Skeletal muscle satellite cell (primary cell): ENCODE results near the gene EXOC4.

Experiments
- H3K27me3 ChIP-seq: 2 replicates; pipeline ENCODE4 v1.7.0; 2013; ENCODE audit warnings: low read length; ENCODE audit not compliant: control insufficient read depth, insufficient read depth
- H3K36me3 ChIP-seq: 2 replicates; pipeline ENCODE4 v1.7.0; 2013; ENCODE audit warnings: mild to moderate bottlenecking, control low read depth, low read length; ENCODE audit not compliant: insufficient read depth
- H3K4me1 ChIP-seq: 2 replicates; pipeline ENCODE4 v1.7.0; 2013; ENCODE audit warnings: low read length; ENCODE audit not compliant: control insufficient read depth, insufficient read depth
- H3K4me2 ChIP-seq: 2 replicates; pipeline ENCODE4 v1.7.0; 2013; ENCODE audit warnings: mild to moderate bottlenecking, low read length
- H3K4me3 ChIP-seq: 2 replicates; pipeline ENCODE4 v1.7.0; 2013; ENCODE audit warnings: low read length
- H3K9ac ChIP-seq: 2 replicates; pipeline ENCODE4 v1.7.0; 2013; ENCODE audit warnings: mild to moderate bottlenecking, low read depth, low read length, moderate library complexity
- H3K9me3 ChIP-seq: replicated peaks from 2 replicates; pipeline ENCODE4 v1.7.0; 2013; ENCODE audit warnings: mild to moderate bottlenecking, control low read depth, low read length

The EXOC4 gene

DNA sequence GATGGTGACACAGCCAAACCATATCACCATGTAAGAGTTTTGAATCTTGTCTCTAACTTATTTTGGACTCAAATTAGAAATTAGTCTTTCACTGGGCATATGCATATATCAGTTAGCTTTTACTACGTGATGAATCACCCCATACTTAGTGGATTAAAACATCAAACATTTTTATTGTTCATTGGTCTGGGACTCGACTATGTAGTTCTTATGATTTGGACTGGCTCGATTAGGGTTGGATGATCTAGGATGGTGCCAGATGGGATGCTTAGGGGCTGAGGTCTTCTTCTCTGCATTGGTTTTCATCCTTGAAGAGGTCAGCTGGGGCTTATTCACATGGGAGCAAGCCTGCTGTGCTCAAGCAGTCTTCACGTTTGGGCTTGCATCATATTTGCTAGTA lies 264.9 kb downstream of the EXOC4 start:
- no peak overlapping the region for H3K9ac ChIP-seq
- no peaks in the 10 kb centered on the region for H3K36me3 ChIP-seq
- no peak overlapping the region for H3K4me2 ChIP-seq
- H3K27me3 ChIP-seq: no peaks in the 10 kb centered on the region
- no peak overlapping the region for H3K4me3 ChIP-seq
- H3K4me1 ChIP-seq: peaks cover 7% of the 10 kb centered on the region
- no peaks in the 10 kb centered on the region for H3K9me3 ChIP-seq

GRCh38 chr7:133518718-133519117 lies 265.8 kb downstream of the EXOC4 start:
- Histone ChIP-seq H3K36me3 (no peaks in the 10 kb centered on the region), H3K4me1 (peaks cover 2% of the 10 kb centered on the region), H3K4me2 (no peak overlapping the region), H3K4me3 (no peak overlapping the region), H3K27me3 (no peaks in the 10 kb centered on the region), H3K9me3 (no peaks in the 10 kb centered on the region), H3K9ac (no peak overlapping the region)

- no peaks in the 10 kb centered on the region for H3K9me3 ChIP-seq
- H3K4me2 ChIP-seq: no peak overlapping the region
- no peaks in the 10 kb centered on the region for H3K4me1 ChIP-seq
- no peak overlapping the region for H3K9ac ChIP-seq
- no peak overlapping the region for H3K4me3 ChIP-seq
- H3K27me3 ChIP-seq: no peaks in the 10 kb centered on the region
- no peaks in the 10 kb centered on the region for H3K36me3 ChIP-seq
Observed at GRCh38 chr7:133520248-133520647, 267.4 kb downstream of the EXOC4 start.

- Histone ChIP-seq H3K4me3 (no peak overlapping the region), H3K9ac (no peak overlapping the region), H3K9me3 (no peaks in the 10 kb centered on the region), H3K36me3 (no peaks in the 10 kb centered on the region), H3K4me1 (no peaks in the 10 kb centered on the region), H3K27me3 (no peaks in the 10 kb centered on the region), H3K4me2 (no peak overlapping the region)
Observed at GRCh38 chr7:133522501-133522900, 269.6 kb downstream of the EXOC4 start.

- Histone ChIP-seq H3K9me3 (no peaks in the 10 kb centered on the region), H3K4me2 (no peak overlapping the region), H3K36me3 (no peaks in the 10 kb centered on the region)
Observed at GRCh38 chr7:133528796-133529195, 275.9 kb downstream of the EXOC4 start.

DNA sequence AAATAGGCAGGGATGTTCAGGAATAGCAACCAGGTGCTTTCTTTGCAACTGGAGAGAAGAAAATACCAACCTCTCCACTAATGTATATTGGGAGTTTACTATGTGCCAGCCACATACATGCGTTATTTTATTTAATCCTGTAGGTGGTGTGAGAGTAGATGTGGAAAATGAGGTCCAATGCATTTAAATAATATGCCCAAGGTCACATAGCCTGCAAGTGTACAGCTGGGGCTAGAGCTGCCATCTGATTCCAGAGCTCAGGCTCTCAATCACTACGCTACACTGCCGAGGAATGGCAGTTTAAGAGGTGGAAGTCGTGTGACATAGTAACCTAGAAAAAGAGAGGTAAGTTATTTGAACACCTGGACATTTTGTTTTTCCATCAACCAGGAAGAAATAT lies 277.0 kb downstream of the EXOC4 start:
- H3K9ac ChIP-seq: no peak overlapping the region
- H3K9me3 ChIP-seq: no peaks in the 10 kb centered on the region
- H3K4me1 ChIP-seq: no peaks in the 10 kb centered on the region
- H3K4me3 ChIP-seq: no peak overlapping the region
- H3K27me3 ChIP-seq: no peaks in the 10 kb centered on the region
- H3K36me3 ChIP-seq: no peaks in the 10 kb centered on the region
- H3K4me2 ChIP-seq: no peak overlapping the region

More at GRCh38 chr7:133528796-133529195, 275.9 kb downstream of the EXOC4 start:
- no peak overlapping the region for H3K4me3 ChIP-seq
- no peaks in the 10 kb centered on the region for H3K4me1 ChIP-seq
- no peak overlapping the region for H3K9ac ChIP-seq
- H3K27me3 ChIP-seq: no peaks in the 10 kb centered on the region

GRCh38 chr7:133530682-133531081 lies 277.8 kb downstream of the EXOC4 start:
- H3K27me3 ChIP-seq: no peaks in the 10 kb centered on the region
- H3K4me1 ChIP-seq: no peaks in the 10 kb centered on the region
- H3K4me3 ChIP-seq: no peak overlapping the region
- no peaks in the 10 kb centered on the region for H3K36me3 ChIP-seq
- H3K9me3 ChIP-seq: no peaks in the 10 kb centered on the region
- H3K9ac ChIP-seq: no peak overlapping the region
- H3K4me2 ChIP-seq: no peak overlapping the region

GRCh38 chr7:133534816-133535215 lies 281.9 kb downstream of the EXOC4 start:
- Histone ChIP-seq H3K9ac (no peak overlapping the region), H3K4me2 (no peak overlapping the region), H3K4me3 (no peak overlapping the region), H3K4me1 (no peaks in the 10 kb centered on the region), H3K36me3 (no peaks in the 10 kb centered on the region), H3K9me3 (no peaks in the 10 kb centered on the region), H3K27me3 (no peaks in the 10 kb centered on the region)

GRCh38 chr7:133535308-133535707 lies 282.4 kb downstream of the EXOC4 start:
- Histone ChIP-seq H3K9me3 (no peaks in the 10 kb centered on the region), H3K9ac (no peak overlapping the region), H3K4me2 (no peak overlapping the region), H3K36me3 (no peaks in the 10 kb centered on the region), H3K4me3 (no peak overlapping the region), H3K27me3 (no peaks in the 10 kb centered on the region), H3K4me1 (no peaks in the 10 kb centered on the region)

DNA sequence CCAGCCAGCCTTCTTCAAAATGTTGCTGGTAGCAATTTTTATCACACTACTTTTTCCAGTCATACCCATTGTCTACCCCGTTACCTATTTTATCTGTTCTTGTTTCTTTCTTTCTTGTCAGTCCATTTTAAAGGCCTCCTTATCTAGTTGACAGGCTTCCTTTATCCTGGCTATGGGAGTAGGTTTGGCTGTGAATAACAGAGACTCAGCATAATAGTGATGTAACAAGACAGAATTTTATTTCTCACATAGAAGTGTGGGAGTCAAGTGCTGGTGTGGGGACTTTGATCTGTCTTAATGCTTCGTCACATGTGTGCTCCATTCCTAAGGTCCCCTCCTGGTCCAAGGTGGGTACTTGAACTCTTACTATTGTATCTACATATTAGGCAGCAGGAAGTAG lies 283.6 kb downstream of the EXOC4 start:
- no peak overlapping the region for H3K9ac ChIP-seq
- no peaks in the 10 kb centered on the region for H3K27me3 ChIP-seq
- no peak overlapping the region for H3K4me2 ChIP-seq
- no peak overlapping the region for H3K4me3 ChIP-seq
- no peaks in the 10 kb centered on the region for H3K36me3 ChIP-seq
- H3K9me3 ChIP-seq: no peaks in the 10 kb centered on the region
- no peaks in the 10 kb centered on the region for H3K4me1 ChIP-seq

DNA sequence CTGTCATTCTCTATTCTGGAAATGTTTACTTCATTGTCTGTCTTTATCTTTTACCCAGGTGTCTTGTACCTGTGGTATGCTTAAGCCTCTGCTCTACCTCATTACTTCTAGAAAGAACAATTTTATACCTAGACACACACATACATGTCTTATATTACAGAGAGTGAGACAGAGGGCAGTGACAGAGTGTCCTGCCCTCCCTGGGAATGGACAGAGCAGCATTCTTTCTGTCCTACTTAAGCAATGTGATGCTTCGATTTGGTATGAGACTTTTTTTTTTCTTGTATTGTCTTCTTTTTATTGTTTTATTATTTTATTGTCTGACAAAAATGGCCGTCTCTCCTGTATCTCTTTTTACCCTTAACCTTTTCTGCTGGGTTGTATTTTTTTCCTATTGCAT lies 286.1 kb downstream of the EXOC4 start:
- Histone ChIP-seq H3K4me3 (no peak overlapping the region), H3K4me2 (no peak overlapping the region), H3K9me3 (no peaks in the 10 kb centered on the region), H3K27me3 (no peaks in the 10 kb centered on the region), H3K36me3 (no peaks in the 10 kb centered on the region), H3K9ac (no peak overlapping the region), H3K4me1 (no peaks in the 10 kb centered on the region)

DNA sequence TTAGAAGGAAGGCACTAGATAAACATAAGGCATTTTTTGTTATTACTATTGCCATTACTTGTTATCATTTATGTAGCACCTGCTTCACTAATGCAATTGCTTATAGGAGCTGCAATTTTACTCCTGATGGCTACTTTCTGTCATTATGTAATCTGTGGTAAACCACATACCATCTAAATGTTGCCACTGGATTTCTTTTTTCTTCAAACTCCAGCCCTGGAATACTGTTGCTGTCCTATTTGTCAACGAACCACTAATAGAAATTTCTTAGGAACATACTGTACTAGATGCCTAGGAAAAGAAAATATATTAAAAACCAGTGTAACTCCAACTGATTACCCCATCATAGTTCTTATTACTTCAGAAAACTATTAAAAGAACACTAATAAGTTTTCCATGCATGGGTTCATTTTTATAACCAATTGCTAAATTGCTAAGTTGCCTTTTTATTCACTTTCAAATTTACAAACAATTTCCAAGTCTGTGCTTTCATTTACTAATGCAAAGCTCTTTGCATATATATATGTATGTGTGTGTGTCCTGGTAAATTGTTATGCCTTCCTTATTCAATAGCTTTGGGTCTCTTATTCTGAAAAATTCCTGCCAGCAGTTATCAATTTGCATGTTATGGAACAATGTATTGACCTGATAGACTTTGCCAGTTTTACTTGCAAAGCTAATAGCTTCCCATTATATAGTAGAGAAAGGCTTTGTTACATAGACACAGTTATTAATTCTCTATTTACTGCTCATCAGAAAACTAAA lies 287.4 kb downstream of the EXOC4 start:
- no peak overlapping the region for H3K9ac ChIP-seq
- H3K36me3 ChIP-seq: no peaks in the 10 kb centered on the region
- H3K4me2 ChIP-seq: no peak overlapping the region
- H3K4me1 ChIP-seq: no peaks in the 10 kb centered on the region
- H3K4me3 ChIP-seq: no peak overlapping the region
- H3K9me3 ChIP-seq: no peaks in the 10 kb centered on the region
- no peaks in the 10 kb centered on the region for H3K27me3 ChIP-seq
